Liver (tissue), 9 donors: Measurements from ENCODE around the gene ITGA8. TPM values are rescaled to one million over a fixed set of nuclear protein-coding genes. Genes with fewer than 3 reads are reported as not detected.

Source experiments
- DNase-seq: peaks from one replicate; pipeline ENCODE4 v3.0.0-alpha.2; 2017; ENCODE audit warnings: low spot score
- H3K27ac ChIP-seq, 2 donors: one replicate each; pipeline ENCODE4 v1.7.0; 2013; ENCODE audit warnings: inconsistent platforms in 2 of 2, low read length in 2 of 2, control low read depth in 1 of 2, low read depth in 1 of 2, mild to moderate bottlenecking in 1 of 2
- H3K27me3 ChIP-seq, 4 donors: one replicate each; pipeline versions ENCODE4 v1.6.1 to v1.7.0; 2013; ENCODE audit warnings: low read length in 3 of 4, inconsistent platforms in 1 of 4, mild to moderate bottlenecking in 1 of 4, moderate library complexity in 1 of 4; ENCODE audit not compliant: control insufficient read depth in 4 of 4, insufficient read depth in 4 of 4
- H3K36me3 ChIP-seq, 4 donors: one replicate each; pipeline versions ENCODE4 v1.6.1 to v1.7.0; 2013; ENCODE audit warnings: low read length in 3 of 4, mild to moderate bottlenecking in 3 of 4, low read depth in 1 of 4, moderate library complexity in 1 of 4; ENCODE audit not compliant: control insufficient read depth in 4 of 4, insufficient read depth in 3 of 4
- H3K4me1 ChIP-seq, 4 donors: one replicate each; pipeline versions ENCODE4 v1.6.1 to v1.7.0; 2013; ENCODE audit warnings: low read length in 3 of 4, mild to moderate bottlenecking in 3 of 4, moderate library complexity in 1 of 4; ENCODE audit not compliant: control insufficient read depth in 4 of 4, insufficient read depth in 4 of 4
- H3K4me3 ChIP-seq, 3 donors: one replicate each; pipeline versions ENCODE4 v1.6.1 to v1.7.0; 2013; ENCODE audit warnings: low read length in 3 of 3, control low read depth in 1 of 3, low read depth in 1 of 3, mild to moderate bottlenecking in 1 of 3
- H3K9ac ChIP-seq, 2 donors: one replicate each; pipeline ENCODE4 v1.7.0; 2013; ENCODE audit warnings: low read length in 2 of 2, mild to moderate bottlenecking in 2 of 2, moderate library complexity in 2 of 2, control low read depth in 1 of 2, low read depth in 1 of 2
- H3K9me3 ChIP-seq, 4 donors: one replicate each; pipeline versions ENCODE4 v1.6.1 to v1.7.0; 2013; ENCODE audit warnings: low read length in 3 of 4; ENCODE audit not compliant: control insufficient read depth in 4 of 4
- ATF3 ChIP-seq: IDR thresholded peaks from 2 replicates; pipeline ENCODE4 v1.6.1; 2016; ENCODE audit warnings: antibody characterized with exemption
- CTCF ChIP-seq: fragments of 150-350 bp; IDR thresholded peaks from 2 replicates; pipeline ENCODE4 v1.5.1; 2017; ENCODE audit warnings: improper control_type of control experiment, low read depth, low read length; ENCODE audit not compliant: missing input control
- EGR1 ChIP-seq, 2 donors: IDR thresholded peaks; 2 replicates each; pipeline ENCODE4 v1.6.1; 2016 to 2018; ENCODE audit warnings: antibody characterized with exemption in 2 of 2, low read depth in 2 of 2
- FOXA1 ChIP-seq: IDR thresholded peaks from 2 replicates; pipeline ENCODE4 v1.6.1; 2016; ENCODE audit warnings: antibody characterized with exemption
- FOXA2 ChIP-seq: IDR thresholded peaks from 2 replicates; pipeline ENCODE4 v1.6.1; 2016; ENCODE audit warnings: antibody characterized with exemption
- GABPA ChIP-seq, 2 donors: IDR thresholded peaks in 1 of 2; conservative IDR thresholded peaks in 1 of 2; 2 replicates each; pipeline ENCODE4 v1.6.1; 2016; ENCODE audit warnings: antibody characterized with exemption in 2 of 2, mild to moderate bottlenecking in 1 of 2, moderate library complexity in 1 of 2
- HNF4A ChIP-seq, 2 donors: conservative IDR thresholded peaks; 2 replicates each; pipeline ENCODE4 v1.6.1; 2016; ENCODE audit warnings: antibody characterized with exemption in 2 of 2, mild to moderate bottlenecking in 2 of 2
- HNF4G ChIP-seq: IDR thresholded peaks from 2 replicates; pipeline ENCODE4 v1.6.1; 2016; ENCODE audit warnings: antibody characterized with exemption
- JUND ChIP-seq, 2 donors: IDR thresholded peaks; 2 replicates each; pipeline ENCODE4 v1.6.1; 2016; ENCODE audit warnings: antibody characterized with exemption in 2 of 2
- NR2F2 ChIP-seq: IDR thresholded peaks from 2 replicates; pipeline ENCODE4 v1.6.1; 2016; ENCODE audit warnings: antibody characterized with exemption
- RAD21 ChIP-seq, 2 donors: IDR thresholded peaks; 2 replicates each; pipeline ENCODE4 v1.6.1; 2016; ENCODE audit warnings: antibody characterized with exemption in 2 of 2, mild to moderate bottlenecking in 2 of 2
- REST ChIP-seq: IDR thresholded peaks from 2 replicates; pipeline ENCODE4 v1.6.1; 2016; ENCODE audit warnings: antibody characterized with exemption, mild to moderate bottlenecking
- RXRA ChIP-seq, 2 donors: IDR thresholded peaks; 2 replicates each; pipeline ENCODE4 v1.6.1; 2017 to 2018; ENCODE audit warnings: antibody characterized with exemption in 2 of 2, mild to moderate bottlenecking in 1 of 2
- SP1 ChIP-seq: IDR thresholded peaks from 2 replicates; pipeline ENCODE4 v1.6.1; 2018; ENCODE audit warnings: antibody characterized with exemption, mild to moderate bottlenecking
- TAF1 ChIP-seq: conservative IDR thresholded peaks from 2 replicates; pipeline ENCODE4 v1.6.1; 2016; ENCODE audit warnings: antibody characterized with exemption, mild to moderate bottlenecking
- YY1 ChIP-seq: IDR thresholded peaks from 2 replicates; pipeline ENCODE4 v1.6.1; 2016; ENCODE audit warnings: antibody characterized with exemption, mild to moderate bottlenecking
- whole genome bisulfite sequencing: extraction: QIAGEN DNeasy Blood & Tissue Kit; methylation state at CpG from one replicate; pipeline ENCODE4 v1.1.7; 2013; 5-methylcytosine and 5-hydroxymethylcytosine counted together
- polyA plus RNA-seq, 2 donors: library from polyadenylated mRNA; stranded (reverse) in 1 of 2; unstranded in 1 of 2; fragments of 200-250 nt in 1 of 2; fragments of >200 nt in 1 of 2; fragmentation: Nextera tagmentation in 1 of 2; extraction: Ambion mirVana in 1 of 2; gene quantifications; one replicate each; pipeline versions ENCODE4 v1.2.1 to v1.2.3, GENCODE V29; 2013 to 2015
- total RNA-seq, 2 donors: library from RNA; depleted of rRNA; stranded (reverse); fragments of >200 nt; gene quantifications; one replicate each; pipeline ENCODE4 v1.2.3, GENCODE V29; 2014
- TF ChIP-seq, protein P1 (sequence below): IDR thresholded peaks from 2 replicates; pipeline ENCODE4 v1.6.1; 2016; ENCODE audit warnings: antibody characterized with exemption
- donor health status: healthy.
- donor health status: healthy.
- donor health status: healthy.
- donor health status: healthy.
- donor health status: healthy.

Gene ITGA8
- total and polyA plus RNA-seq, 4 donors: 0.06 to 1.0 (median 0.60) TPM

DNA sequence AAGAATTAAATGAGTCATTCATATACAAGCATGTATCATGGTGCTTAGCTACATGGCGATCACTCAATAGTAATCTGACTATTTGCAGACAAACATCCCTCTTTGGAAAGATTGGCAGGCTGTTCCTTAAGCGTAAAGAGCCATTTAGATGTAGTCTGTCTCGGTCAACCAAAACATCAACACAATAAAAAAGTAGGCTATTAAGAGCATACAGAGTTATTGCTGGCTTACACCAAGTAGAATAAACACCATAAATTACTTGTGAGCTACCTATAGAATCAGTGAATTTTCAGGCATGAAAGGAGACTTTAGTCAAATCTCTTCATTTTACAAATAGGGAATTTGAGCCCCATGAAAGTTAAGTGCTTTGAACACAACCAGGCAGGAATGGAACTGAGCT, 176.9 kb downstream of the ITGA8 start:
- Histone ChIP-seq H3K36me3 (no peaks in the 10 kb centered on the region), H3K27ac (no peak overlapping the region), H3K27me3 (no peaks in the 10 kb centered on the region), H3K4me1 (no peaks in the 10 kb centered on the region), H3K9ac (no peak overlapping the region), H3K9me3 (peaks cover 0 to 4% (median 3%) of the 10 kb centered on the region in 4 donors), H3K4me3 (no peak overlapping the region)
- WGBS: 87% methylated on average over 3 of the region's 3 CpGs
- no peak for DNase-seq
- TF ChIP-seq EGR1 (IDR thresholded peaks at IDR 0.05; ENCODE audit: low read depth in 2 of 2) (no peak), REST (no peak), YY1 (no peak), RXRA (IDR thresholded peaks at IDR 0.05) (no peak), NR2F2 (no peak), CTCF (no peak), SP1 (no peak), GABPA (IDR thresholded peaks at IDR 0.05 in 1 of 2, conservative IDR thresholded peaks at IDR 0.05 in 1 of 2) (no peak), FOXA2 (no peak), TAF1 (no peak), ATF3 (no peak), JUND (IDR thresholded peaks at IDR 0.05) (no peak), RAD21 (IDR thresholded peaks at IDR 0.05) (no peak), HNF4G (no peak), FOXA1 (no peak)
- TF ChIP-seq, protein P1, sequence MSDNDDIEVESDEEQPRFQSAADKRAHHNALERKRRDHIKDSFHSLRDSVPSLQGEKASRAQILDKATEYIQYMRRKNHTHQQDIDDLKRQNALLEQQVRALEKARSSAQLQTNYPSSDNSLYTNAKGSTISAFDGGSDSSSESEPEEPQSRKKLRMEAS: no peak

DNA sequence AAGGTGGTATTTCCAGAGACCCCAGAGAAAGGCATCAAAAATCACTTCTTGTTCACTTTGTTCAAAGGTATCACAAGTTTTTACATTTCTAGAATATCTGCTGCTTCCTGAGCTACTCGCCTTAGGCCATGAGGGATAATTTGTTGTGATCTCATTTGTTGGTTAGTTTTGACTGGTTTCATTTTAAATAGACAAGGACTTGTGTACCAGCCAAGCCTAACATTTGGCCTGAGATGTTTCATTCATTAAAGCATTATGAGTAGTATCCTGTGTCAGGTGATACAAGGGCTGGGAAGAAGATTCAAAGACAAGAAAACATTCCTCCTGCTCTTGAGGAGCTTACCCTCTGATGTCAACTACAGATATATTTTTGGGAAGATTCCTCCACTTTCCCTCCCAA, 178.3 kb downstream of the ITGA8 start:
- Histone ChIP-seq H3K9ac (no peak overlapping the region), H3K4me1 (no peaks in the 10 kb centered on the region), H3K36me3 (no peaks in the 10 kb centered on the region), H3K9me3 (peaks cover 0 to 4% (median 3%) of the 10 kb centered on the region in 4 donors), H3K27ac (no peak overlapping the region), H3K27me3 (no peaks in the 10 kb centered on the region), H3K4me3 (no peak overlapping the region)
- WGBS: 82% methylated on average over 1 of the region's 1 CpG
- no peak for DNase-seq
- TF ChIP-seq EGR1 (IDR thresholded peaks at IDR 0.05; ENCODE audit: low read depth in 2 of 2): no peak
- TF ChIP-seq RAD21 (IDR thresholded peaks at IDR 0.05): no peak
- TF ChIP-seq RXRA (IDR thresholded peaks at IDR 0.05): no peak
- TF ChIP-seq, protein P1: no peak
- no peak for TF ChIP-seq NR2F2
- no peak for TF ChIP-seq REST
- TF ChIP-seq HNF4G: no peak
- no peak for TF ChIP-seq TAF1
- no peak for TF ChIP-seq CTCF
- no peak for TF ChIP-seq HNF4A (conservative IDR thresholded peaks at IDR 0.05)
- no peak for TF ChIP-seq JUND (IDR thresholded peaks at IDR 0.05)
- TF ChIP-seq FOXA1: no peak
- TF ChIP-seq SP1: no peak
- no peak for TF ChIP-seq YY1
